Pancreas (tissue), 10 donors: ENCODE results near the gene BCAP31. TPM values are rescaled to one million over a fixed set of nuclear protein-coding genes. Genes with fewer than 3 reads are reported as not detected.
"Not testable (repeated sequence)": the region's sequence is repeated elsewhere in the genome, so short reads cannot be mapped to it uniquely, and the experiment has no call there.

Source experiments
- ATAC-seq, 4 donors: fragments of 200-7000 bp; cut with Tn5 transposase; one replicate each; pipeline versions ENCODE4 v1.8.0 to v1.9.1; 2020; ENCODE audit warnings: mild to moderate bottlenecking in 4 of 4, moderate library complexity in 4 of 4
- DNase-seq, 6 donors: peaks; one replicate each; pipeline ENCODE4 v3.0.0-alpha.2; 2020
- FAIRE-seq: peaks from 2 replicates; lab custom pipeline; 2012; peaks lifted over from hg19 to GRCh38; lab: Jason Lieb, UNC
- H3K27ac ChIP-seq, 4 donors: fragments of 200-600 bp; sonication (generic); 1 replicate in 3 of 4; 2 replicates in 1 of 4; pipeline versions ENCODE4 v1.5.0 to v1.8.0; 2020
- H3K27me3 ChIP-seq, 4 donors: fragments of 200-600 bp; one replicate each; pipeline ENCODE4 v1.8.0; 2021
- H3K36me3 ChIP-seq, 3 donors: fragments of 200-600 bp; sonication (generic) in 1 of 3; one replicate each; pipeline versions ENCODE4 v1.5.0 to v1.8.0; 2020 to 2021
- H3K4me1 ChIP-seq, 3 donors: fragments of 200-600 bp; one replicate each; pipeline ENCODE4 v1.8.0; 2021
- H3K4me3 ChIP-seq, 4 donors: fragments of 200-600 bp; sonication (generic) in 2 of 4; one replicate each; pipeline versions ENCODE4 v1.5.0 to v1.8.0; 2020 to 2021
- H3K9me3 ChIP-seq, 4 donors: fragments of 200-600 bp; one replicate each; pipeline ENCODE4 v1.8.0; 2021
- WGBS, 2 donors: extraction: QIAGEN DNeasy Blood & Tissue Kit; methylation state at CpG; one replicate each; pipeline ENCODE4 v1.1.7; 2013; 5-methylcytosine and 5-hydroxymethylcytosine counted together
- intact Hi-C, 3 donors: fragments of 100-400 bp; cut with DNase I; formaldehyde crosslinking; loops; one replicate each; pipeline versions ENCODE4 v1.11.1 to v1.14.2; 2022
- polyA plus RNA-seq, 2 donors: library from polyadenylated mRNA; stranded (reverse); fragments of 200-250 nt; gene quantifications; one replicate each; pipeline ENCODE4 v1.2.3, GENCODE V29; 2013
- total RNA-seq, 6 donors: library from RNA; stranded (reverse); fragmentation: NEBNext Ultra II Directional in 4 of 6; extraction: Animal tissue kit (Norgen Biotek cat#: 25700) in 4 of 6; gene quantifications; one replicate each; pipeline versions ENCODE4 v1.2.1 to v1.2.4, GENCODE V29; 2021 to 2023
- TF ChIP-seq, protein P1 (sequence below), 4 donors: fragments of 200-600 bp; sonication (generic) in 3 of 4; IDR thresholded peaks; one replicate each; pipeline versions ENCODE4 v1.5.0 to v1.8.0; 2021; ENCODE audit warnings: antibody characterized with exemption in 4 of 4
- donor health status: healthy with polysubstance abuse.
- donor health status: DM: no; HTN: no; CAD: no; lungs with moderate emphysema.
- donor health status: DM: no; HTN: no; CAD: no.
- donor health status: control.
- donor health status: control.
- donor health status: Bipolar disorder and iron deficiency.
- donor health status: DM: yes; HTN: yes; CAD: no.
- donor health status: DM: no; HTN: no; CAD: no.
- donor health status: DM: no; HTN: no; CAD: no.
- donor health status: DM: yes; HTN: yes; CAD: no.

The BCAP31 gene
- total and polyA plus RNA-seq, 8 donors, result 66.3 to 118 (median 85.6) TPM

GRCh38 chrX:153685751-153686696, 38.2 kb downstream of the BCAP31 start:
- no peaks in the 10 kb centered on the region for H3K27me3 ChIP-seq
- no peak for ATAC-seq
- intact Hi-C loops, result no loop called here
- no peaks in the 10 kb centered on the region for H3K4me1 ChIP-seq
- H3K27ac ChIP-seq, result no peak overlapping the region
- no peak for FAIRE-seq
- peak in 4 of 6 donors; percentile 15 to 78 (median 47) for DNase-seq
- H3K36me3 ChIP-seq, result no peaks in the 10 kb centered on the region
- TF ChIP-seq, protein P1, sequence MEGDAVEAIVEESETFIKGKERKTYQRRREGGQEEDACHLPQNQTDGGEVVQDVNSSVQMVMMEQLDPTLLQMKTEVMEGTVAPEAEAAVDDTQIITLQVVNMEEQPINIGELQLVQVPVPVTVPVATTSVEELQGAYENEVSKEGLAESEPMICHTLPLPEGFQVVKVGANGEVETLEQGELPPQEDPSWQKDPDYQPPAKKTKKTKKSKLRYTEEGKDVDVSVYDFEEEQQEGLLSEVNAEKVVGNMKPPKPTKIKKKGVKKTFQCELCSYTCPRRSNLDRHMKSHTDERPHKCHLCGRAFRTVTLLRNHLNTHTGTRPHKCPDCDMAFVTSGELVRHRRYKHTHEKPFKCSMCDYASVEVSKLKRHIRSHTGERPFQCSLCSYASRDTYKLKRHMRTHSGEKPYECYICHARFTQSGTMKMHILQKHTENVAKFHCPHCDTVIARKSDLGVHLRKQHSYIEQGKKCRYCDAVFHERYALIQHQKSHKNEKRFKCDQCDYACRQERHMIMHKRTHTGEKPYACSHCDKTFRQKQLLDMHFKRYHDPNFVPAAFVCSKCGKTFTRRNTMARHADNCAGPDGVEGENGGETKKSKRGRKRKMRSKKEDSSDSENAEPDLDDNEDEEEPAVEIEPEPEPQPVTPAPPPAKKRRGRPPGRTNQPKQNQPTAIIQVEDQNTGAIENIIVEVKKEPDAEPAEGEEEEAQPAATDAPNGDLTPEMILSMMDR (IDR thresholded peaks at IDR 0.05), result no peak
- H3K9me3 ChIP-seq, result no peaks in the 10 kb centered on the region
- 76 to 77% methylated on average over 23 to 24 of the region's 24 CpGs for WGBS, 2 donors
- H3K4me3 ChIP-seq, result no peak overlapping the region

GRCh38 chrX:153685156-153685536, 39.0 kb downstream of the BCAP31 start:
- Histone ChIP-seq H3K9me3 (no peaks in the 10 kb centered on the region), H3K4me3 (no peak overlapping the region), H3K27ac (no peak overlapping the region), H3K36me3 (no peaks in the 10 kb centered on the region), H3K4me1 (no peaks in the 10 kb centered on the region), H3K27me3 (no peaks in the 10 kb centered on the region)
- 73 to 79% methylated on average over 21 of the region's 21 CpGs for WGBS, 2 donors
- ATAC-seq (no peak), FAIRE-seq (no peak), DNase-seq (peak in 3 of 6 donors; percentile 26 to 68 (median 45))
- TF ChIP-seq, protein P1 (IDR thresholded peaks at IDR 0.05), result no peak
- intact Hi-C loops, result no loop called here

GRCh38 chrX:153684467-153685155, 39.6 kb downstream of the BCAP31 start:
- H3K27ac ChIP-seq, result no peak overlapping the region
- ATAC-seq (no peak), FAIRE-seq (no peak), DNase-seq (peak in 5 of 6 donors; percentile 8 to 36 (median 21))
- 52 to 60% methylated on average over 19 to 21 of the region's 21 CpGs for WGBS, 2 donors
- no peaks in the 10 kb centered on the region for H3K4me1 ChIP-seq
- TF ChIP-seq, protein P1 (IDR thresholded peaks at IDR 0.05), result no peak
- H3K27me3 ChIP-seq, result no peaks in the 10 kb centered on the region
- no peaks in the 10 kb centered on the region for H3K9me3 ChIP-seq
- H3K36me3 ChIP-seq, result no peaks in the 10 kb centered on the region
- intact Hi-C loops, result no loop called here
- H3K4me3 ChIP-seq, result no peak overlapping the region

DNA sequence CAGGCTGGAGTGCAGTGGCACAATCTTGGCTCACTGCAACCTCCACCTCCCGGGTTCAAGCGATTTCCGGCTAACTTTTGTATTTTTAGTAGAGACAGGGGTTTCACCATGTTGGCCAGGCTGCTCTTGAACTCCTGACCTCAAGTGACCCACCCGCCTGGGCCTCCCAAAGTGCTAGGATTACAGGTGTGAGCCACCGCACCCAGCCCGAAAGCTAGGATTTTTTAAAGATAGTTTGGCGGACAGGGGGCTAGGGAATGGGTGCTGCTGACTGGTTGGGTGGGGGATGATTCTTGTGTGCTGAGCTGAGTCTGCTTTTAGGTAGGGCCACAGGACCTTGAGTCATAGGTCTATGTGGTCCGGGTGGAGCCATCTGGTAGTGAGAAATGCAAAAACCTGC, 40.7 kb downstream of the BCAP31 start:
- H3K36me3 ChIP-seq, H3K9me3 ChIP-seq, DNase-seq, FAIRE-seq, intact Hi-C loops, H3K27me3 ChIP-seq, H3K4me3 ChIP-seq, ATAC-seq, H3K27ac ChIP-seq, H3K4me1 ChIP-seq: not testable (repeated sequence)
- WGBS, 2 donors, result 95% methylated on average over 8 of the region's 8 CpGs

DNA sequence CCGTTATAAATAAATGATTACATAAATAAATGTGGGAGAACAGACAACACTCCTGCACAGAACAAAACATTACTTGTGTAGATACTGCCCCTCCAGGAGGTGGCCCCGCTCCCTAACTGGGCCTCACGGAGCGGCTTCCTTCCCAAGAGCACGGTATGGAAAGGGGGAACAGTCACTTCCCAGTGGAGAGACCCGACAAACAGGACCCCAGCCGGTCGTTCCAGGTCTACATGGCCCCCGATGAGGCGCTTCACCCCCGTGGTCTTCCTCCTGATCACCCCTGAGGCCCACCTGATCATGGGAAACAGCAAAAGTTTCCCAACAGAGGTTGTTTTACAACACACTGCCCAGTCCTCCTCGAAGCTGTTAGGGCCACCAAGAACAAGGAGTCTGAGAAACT, 43.0 kb downstream of the BCAP31 start:
- 63 to 66% methylated on average over 12 of the region's 12 CpGs for WGBS, 2 donors
- TF ChIP-seq, protein P1 (IDR thresholded peaks at IDR 0.05), result no peak
- intact Hi-C loops, result no loop called here
- no peak overlapping the region for H3K4me3 ChIP-seq
- FAIRE-seq, result no peak
- peak in 2 of 6 donors; percentile 35 to 43 for DNase-seq
- no peaks in the 10 kb centered on the region for H3K36me3 ChIP-seq
- H3K9me3 ChIP-seq, result no peaks in the 10 kb centered on the region
- ATAC-seq, result no peak
- H3K4me1 ChIP-seq, result no peaks in the 10 kb centered on the region
- H3K27me3 ChIP-seq, result no peaks in the 10 kb centered on the region
- no peak overlapping the region for H3K27ac ChIP-seq
